ENCODE measurements around the gene ZNF519.
"Not testable (repeated sequence)": the region's sequence is repeated elsewhere in the genome, so short reads cannot be mapped to it uniquely, and the experiment has no call there.

DNA sequence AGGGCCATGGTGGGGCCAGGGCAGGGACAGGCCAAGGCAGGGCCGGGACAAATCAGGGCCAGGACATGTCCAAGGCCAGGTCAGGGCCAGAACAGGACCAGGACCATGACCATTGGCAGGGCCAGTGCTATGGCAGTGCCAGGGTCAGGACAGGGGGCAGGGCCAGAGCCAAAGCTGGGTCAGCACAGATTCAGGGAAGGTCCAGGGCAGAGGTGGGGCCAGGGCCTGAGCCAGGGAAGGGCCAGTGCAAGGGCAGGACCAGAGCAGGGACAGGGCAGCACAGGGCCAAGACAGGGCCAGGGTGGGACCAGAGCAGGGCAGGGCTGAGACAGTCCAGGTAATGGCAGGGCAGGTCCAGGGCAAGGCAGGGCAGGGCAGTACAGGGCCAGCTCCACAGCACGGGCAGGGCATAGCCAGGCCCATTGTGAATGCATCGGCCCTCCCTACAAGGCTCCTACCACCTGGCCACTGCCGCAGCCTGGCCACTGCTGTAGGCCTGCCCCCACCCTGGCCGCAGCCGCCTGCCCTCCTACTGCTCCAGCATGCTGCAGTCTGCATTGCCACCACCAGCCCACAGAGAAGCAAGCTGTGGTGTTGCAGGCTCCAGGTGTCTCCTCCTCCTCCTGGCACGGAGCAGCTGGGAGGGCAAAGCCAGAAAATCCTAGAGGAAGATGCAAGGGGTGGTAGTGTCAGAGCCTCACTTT, 41.9 kb upstream of the ZNF519 start:
- TF ChIP-seq, protein P1, sequence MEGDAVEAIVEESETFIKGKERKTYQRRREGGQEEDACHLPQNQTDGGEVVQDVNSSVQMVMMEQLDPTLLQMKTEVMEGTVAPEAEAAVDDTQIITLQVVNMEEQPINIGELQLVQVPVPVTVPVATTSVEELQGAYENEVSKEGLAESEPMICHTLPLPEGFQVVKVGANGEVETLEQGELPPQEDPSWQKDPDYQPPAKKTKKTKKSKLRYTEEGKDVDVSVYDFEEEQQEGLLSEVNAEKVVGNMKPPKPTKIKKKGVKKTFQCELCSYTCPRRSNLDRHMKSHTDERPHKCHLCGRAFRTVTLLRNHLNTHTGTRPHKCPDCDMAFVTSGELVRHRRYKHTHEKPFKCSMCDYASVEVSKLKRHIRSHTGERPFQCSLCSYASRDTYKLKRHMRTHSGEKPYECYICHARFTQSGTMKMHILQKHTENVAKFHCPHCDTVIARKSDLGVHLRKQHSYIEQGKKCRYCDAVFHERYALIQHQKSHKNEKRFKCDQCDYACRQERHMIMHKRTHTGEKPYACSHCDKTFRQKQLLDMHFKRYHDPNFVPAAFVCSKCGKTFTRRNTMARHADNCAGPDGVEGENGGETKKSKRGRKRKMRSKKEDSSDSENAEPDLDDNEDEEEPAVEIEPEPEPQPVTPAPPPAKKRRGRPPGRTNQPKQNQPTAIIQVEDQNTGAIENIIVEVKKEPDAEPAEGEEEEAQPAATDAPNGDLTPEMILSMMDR (IDR thresholded peaks at IDR 0.05): not testable (repeated sequence)
- not testable (repeated sequence) for TF ChIP-seq ZFX (IDR thresholded peaks at IDR 0.05; ENCODE audit: borderline replicate concordance)

Data from 22Rv1 (cell line).